WTC11 (cell line): ENCODE measurements around the gene YWHAH. TPM values are rescaled to one million over a fixed set of nuclear protein-coding genes. Genes with fewer than 3 reads are reported as not detected.

Experiments used
- ATAC-seq: fragments of 200-7000 bp; cut with Tn5 transposase; 2 replicates; pipeline ENCODE4 v1.10.0; 2021; ENCODE audit warnings: mild to moderate bottlenecking, moderate library complexity
- CTCF ChIA-PET: fragments of 300-600 bp; sonication (Branson Sonifier 250); formaldehyde crosslinking; loops from one replicate; lab custom pipeline; 2021; ENCODE audit warnings: antibody characterized with exemption; lab: Charles Lee
- POLR2A ChIA-PET: fragments of 350-600 bp; sonication (Branson Sonifier 250); formaldehyde crosslinking; loops from one replicate; lab custom pipeline; 2021; ENCODE audit warnings: antibody characterized with exemption; lab: Charles Lee
- DNase-seq: peaks from one replicate; pipeline ENCODE4 v3.0.0; 2021; ENCODE audit warnings: low spot score
- H3K27ac Mint-ChIP-seq: 2 replicates; pipeline ENCODE4 v1.8.0; 2021; ENCODE audit warnings: mixed read lengths
- H3K27me3 Mint-ChIP-seq: 2 replicates; pipeline ENCODE4 v1.8.0; 2021; ENCODE audit warnings: low read depth, mild to moderate bottlenecking, moderate library complexity, mixed read lengths
- H3K36me3 Mint-ChIP-seq: 2 replicates; pipeline ENCODE4 v1.8.0; 2021; ENCODE audit warnings: mixed read lengths
- H3K4me1 Mint-ChIP-seq: 2 replicates; pipeline ENCODE4 v1.8.0; 2022; ENCODE audit warnings: mixed read lengths
- H3K4me3 Mint-ChIP-seq: 2 replicates; pipeline ENCODE4 v1.8.0; 2021; ENCODE audit warnings: mild to moderate bottlenecking, moderate library complexity, mixed read lengths
- H3K9me3 Mint-ChIP-seq: 2 replicates; pipeline ENCODE4 v1.8.0; 2021; ENCODE audit warnings: mixed read lengths
- ARID4B ChIP-seq: sonication (generic); formaldehyde crosslinking; IDR thresholded peaks from 2 replicates; pipeline ENCODE4 v1.8.0; 2023; ENCODE audit warnings: missing genetic modification reagents, mild to moderate bottlenecking, borderline replicate concordance
- E2F1 ChIP-seq: sonication (generic); formaldehyde crosslinking; IDR thresholded peaks from 2 replicates; pipeline ENCODE4 v1.8.0; 2022; ENCODE audit warnings: mild to moderate bottlenecking, missing genetic modification reagents
- E2F5 ChIP-seq: sonication (generic); formaldehyde crosslinking; IDR thresholded peaks from 2 replicates; pipeline ENCODE4 v1.8.1; 2022; ENCODE audit warnings: mild to moderate bottlenecking, moderate library complexity, missing genetic modification reagents
- ELF4 ChIP-seq: sonication (generic); formaldehyde crosslinking; IDR thresholded peaks from 2 replicates; pipeline ENCODE4 v1.8.1; 2022; ENCODE audit warnings: low read depth, mild to moderate bottlenecking, moderate library complexity, missing genetic modification reagents
- ETV6 ChIP-seq: sonication (generic); formaldehyde crosslinking; IDR thresholded peaks from 2 replicates; pipeline ENCODE4 v1.8.1; 2022; ENCODE audit warnings: mild to moderate bottlenecking, missing genetic modification reagents
- FOXJ3 ChIP-seq: sonication (generic); formaldehyde crosslinking; IDR thresholded peaks from 2 replicates; pipeline ENCODE4 v1.9.0; 2021; ENCODE audit warnings: missing genetic modification reagents, mild to moderate bottlenecking, borderline replicate concordance
- MXD4 ChIP-seq: fragments of 250-450 bp; sonication (Bioruptor Pico); IDR thresholded peaks from 2 replicates; pipeline ENCODE4 v1.8.0; 2021; ENCODE audit warnings: mild to moderate bottlenecking, moderate library complexity, borderline replicate concordance
- MYBL2 ChIP-seq: sonication (generic); formaldehyde crosslinking; IDR thresholded peaks from 2 replicates; pipeline ENCODE4 v1.8.1; 2023; ENCODE audit warnings: mild to moderate bottlenecking, moderate library complexity, missing genetic modification reagents
- NFATC4 ChIP-seq: fragments of 250-450 bp; sonication (Bioruptor Pico); IDR thresholded peaks from 2 replicates; pipeline ENCODE4 v1.9.0; 2021; ENCODE audit warnings: mild to moderate bottlenecking
- SMAD4 ChIP-seq: sonication (generic); formaldehyde crosslinking; IDR thresholded peaks from 2 replicates; pipeline ENCODE4 v1.8.0; 2022; ENCODE audit warnings: mild to moderate bottlenecking, missing genetic modification reagents
- SP1 ChIP-seq: sonication (generic); formaldehyde crosslinking; conservative IDR thresholded peaks from 2 replicates; pipeline ENCODE4 v1.8.1; 2022; ENCODE audit warnings: missing genetic modification reagents
- TCF7 ChIP-seq: sonication (generic); formaldehyde crosslinking; IDR thresholded peaks from 2 replicates; pipeline ENCODE4 v1.8.0; 2022; ENCODE audit warnings: mild to moderate bottlenecking, low read depth, missing genetic modification reagents, moderate library complexity
- TEAD4 ChIP-seq: sonication (generic); formaldehyde crosslinking; IDR thresholded peaks from 2 replicates; pipeline ENCODE4 v1.8.0; 2022; ENCODE audit warnings: mild to moderate bottlenecking, missing genetic modification reagents
- ZMAT4 ChIP-seq: fragments of 250-450 bp; sonication (Bioruptor Pico); IDR thresholded peaks from 2 replicates; pipeline ENCODE4 v1.9.0; 2021; ENCODE audit warnings: mild to moderate bottlenecking
- ZNF671 ChIP-seq: fragments of 250-450 bp; sonication (Bioruptor Pico); IDR thresholded peaks from 2 replicates; pipeline ENCODE4 v1.8.0; 2021; ENCODE audit warnings: mild to moderate bottlenecking
- total RNA-seq: library from RNA; stranded (reverse); gene quantifications from 3 replicates; pipeline ENCODE4 v1.2.3, GENCODE V29; 2021
- TF ChIP-seq, protein P1 (sequence below): fragments of 250-450 bp; sonication (Bioruptor Pico); IDR thresholded peaks from 2 replicates; pipeline ENCODE4 v1.9.0; 2021; ENCODE audit warnings: mild to moderate bottlenecking
- TF ChIP-seq, protein P2 (sequence below): sonication (generic); formaldehyde crosslinking; conservative IDR thresholded peaks from 2 replicates; pipeline ENCODE4 v1.8.1; 2023; ENCODE audit warnings: mild to moderate bottlenecking, low read depth, missing genetic modification reagents, moderate library complexity
- TF ChIP-seq, protein P3 (sequence below): sonication (generic); formaldehyde crosslinking; IDR thresholded peaks from 2 replicates; pipeline ENCODE4 v1.8.1; 2022; ENCODE audit warnings: low read depth, missing genetic modification reagents, borderline replicate concordance
- TF ChIP-seq, protein P4 (sequence below): fragments of 200-600 bp; IDR thresholded peaks from 2 replicates; pipeline ENCODE4 v1.8.0; 2022; ENCODE audit warnings: antibody characterized with exemption

Gene YWHAH
- total RNA-seq, 1 experiment from 2014 or later: 203 TPM

DNA sequence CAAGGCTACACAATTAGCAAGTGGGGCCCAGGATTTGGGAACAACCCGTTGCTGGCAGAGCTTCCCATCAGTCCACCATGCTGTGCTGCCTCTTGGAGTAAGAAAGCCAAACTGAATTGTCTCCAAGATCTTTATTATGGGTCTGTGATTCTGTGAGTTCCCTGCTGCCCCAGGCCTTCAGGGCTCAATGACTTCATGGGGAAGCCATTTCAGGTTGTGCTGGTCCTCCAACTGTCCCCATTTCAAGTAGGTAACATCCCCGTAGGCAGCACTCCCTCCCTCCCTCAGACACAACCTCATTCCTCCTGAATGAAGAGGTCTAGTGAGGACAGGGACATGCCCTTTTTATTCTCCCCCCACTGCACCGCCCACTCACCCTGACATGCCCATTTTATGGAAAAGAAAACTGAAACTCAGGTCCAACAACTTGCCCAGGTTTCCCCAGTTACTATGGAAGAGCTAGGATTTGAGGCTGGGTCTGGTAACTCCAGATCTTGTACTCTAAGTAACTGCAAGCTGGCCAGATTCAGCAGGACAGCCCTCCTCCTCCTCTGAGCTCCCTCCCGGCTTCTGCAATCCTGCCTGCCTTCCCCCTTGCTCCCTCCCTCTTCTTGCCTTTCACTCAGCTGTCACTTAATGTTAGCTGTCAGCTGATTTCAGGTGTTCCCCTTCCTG is 8.2 kb upstream of the YWHAH start:
- no peak for TF ChIP-seq SP1 (CRISPR knock-in tag)
- TF ChIP-seq E2F5: no peak
- TF ChIP-seq, protein P1, sequence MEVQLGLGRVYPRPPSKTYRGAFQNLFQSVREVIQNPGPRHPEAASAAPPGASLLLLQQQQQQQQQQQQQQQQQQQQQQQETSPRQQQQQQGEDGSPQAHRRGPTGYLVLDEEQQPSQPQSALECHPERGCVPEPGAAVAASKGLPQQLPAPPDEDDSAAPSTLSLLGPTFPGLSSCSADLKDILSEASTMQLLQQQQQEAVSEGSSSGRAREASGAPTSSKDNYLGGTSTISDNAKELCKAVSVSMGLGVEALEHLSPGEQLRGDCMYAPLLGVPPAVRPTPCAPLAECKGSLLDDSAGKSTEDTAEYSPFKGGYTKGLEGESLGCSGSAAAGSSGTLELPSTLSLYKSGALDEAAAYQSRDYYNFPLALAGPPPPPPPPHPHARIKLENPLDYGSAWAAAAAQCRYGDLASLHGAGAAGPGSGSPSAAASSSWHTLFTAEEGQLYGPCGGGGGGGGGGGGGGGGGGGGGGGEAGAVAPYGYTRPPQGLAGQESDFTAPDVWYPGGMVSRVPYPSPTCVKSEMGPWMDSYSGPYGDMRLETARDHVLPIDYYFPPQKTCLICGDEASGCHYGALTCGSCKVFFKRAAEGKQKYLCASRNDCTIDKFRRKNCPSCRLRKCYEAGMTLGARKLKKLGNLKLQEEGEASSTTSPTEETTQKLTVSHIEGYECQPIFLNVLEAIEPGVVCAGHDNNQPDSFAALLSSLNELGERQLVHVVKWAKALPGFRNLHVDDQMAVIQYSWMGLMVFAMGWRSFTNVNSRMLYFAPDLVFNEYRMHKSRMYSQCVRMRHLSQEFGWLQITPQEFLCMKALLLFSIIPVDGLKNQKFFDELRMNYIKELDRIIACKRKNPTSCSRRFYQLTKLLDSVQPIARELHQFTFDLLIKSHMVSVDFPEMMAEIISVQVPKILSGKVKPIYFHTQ (CRISPR knock-in tag): no peak
- TF ChIP-seq NFATC4 (CRISPR knock-in tag): no peak
- no peak for TF ChIP-seq FOXJ3 (CRISPR knock-in tag)
- TF ChIP-seq, protein P2, sequence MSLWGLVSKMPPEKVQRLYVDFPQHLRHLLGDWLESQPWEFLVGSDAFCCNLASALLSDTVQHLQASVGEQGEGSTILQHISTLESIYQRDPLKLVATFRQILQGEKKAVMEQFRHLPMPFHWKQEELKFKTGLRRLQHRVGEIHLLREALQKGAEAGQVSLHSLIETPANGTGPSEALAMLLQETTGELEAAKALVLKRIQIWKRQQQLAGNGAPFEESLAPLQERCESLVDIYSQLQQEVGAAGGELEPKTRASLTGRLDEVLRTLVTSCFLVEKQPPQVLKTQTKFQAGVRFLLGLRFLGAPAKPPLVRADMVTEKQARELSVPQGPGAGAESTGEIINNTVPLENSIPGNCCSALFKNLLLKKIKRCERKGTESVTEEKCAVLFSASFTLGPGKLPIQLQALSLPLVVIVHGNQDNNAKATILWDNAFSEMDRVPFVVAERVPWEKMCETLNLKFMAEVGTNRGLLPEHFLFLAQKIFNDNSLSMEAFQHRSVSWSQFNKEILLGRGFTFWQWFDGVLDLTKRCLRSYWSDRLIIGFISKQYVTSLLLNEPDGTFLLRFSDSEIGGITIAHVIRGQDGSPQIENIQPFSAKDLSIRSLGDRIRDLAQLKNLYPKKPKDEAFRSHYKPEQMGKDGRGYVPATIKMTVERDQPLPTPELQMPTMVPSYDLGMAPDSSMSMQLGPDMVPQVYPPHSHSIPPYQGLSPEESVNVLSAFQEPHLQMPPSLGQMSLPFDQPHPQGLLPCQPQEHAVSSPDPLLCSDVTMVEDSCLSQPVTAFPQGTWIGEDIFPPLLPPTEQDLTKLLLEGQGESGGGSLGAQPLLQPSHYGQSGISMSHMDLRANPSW (CRISPR knock-in tag): no peak
- TF ChIP-seq MXD4: no peak
- TF ChIP-seq ARID4B (CRISPR knock-in tag): no peak
- no peak for TF ChIP-seq ELF4 (CRISPR knock-in tag)
- no peak for TF ChIP-seq ZMAT4 (CRISPR knock-in tag)
- no peak for TF ChIP-seq ETV6 (CRISPR knock-in tag)
- TF ChIP-seq, protein P3, sequence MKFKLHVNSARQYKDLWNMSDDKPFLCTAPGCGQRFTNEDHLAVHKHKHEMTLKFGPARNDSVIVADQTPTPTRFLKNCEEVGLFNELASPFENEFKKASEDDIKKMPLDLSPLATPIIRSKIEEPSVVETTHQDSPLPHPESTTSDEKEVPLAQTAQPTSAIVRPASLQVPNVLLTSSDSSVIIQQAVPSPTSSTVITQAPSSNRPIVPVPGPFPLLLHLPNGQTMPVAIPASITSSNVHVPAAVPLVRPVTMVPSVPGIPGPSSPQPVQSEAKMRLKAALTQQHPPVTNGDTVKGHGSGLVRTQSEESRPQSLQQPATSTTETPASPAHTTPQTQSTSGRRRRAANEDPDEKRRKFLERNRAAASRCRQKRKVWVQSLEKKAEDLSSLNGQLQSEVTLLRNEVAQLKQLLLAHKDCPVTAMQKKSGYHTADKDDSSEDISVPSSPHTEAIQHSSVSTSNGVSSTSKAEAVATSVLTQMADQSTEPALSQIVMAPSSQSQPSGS (CRISPR knock-in tag): no peak
- TF ChIP-seq SMAD4 (CRISPR knock-in tag): no peak
- TF ChIP-seq MYBL2: no peak
- TF ChIP-seq, protein P4, sequence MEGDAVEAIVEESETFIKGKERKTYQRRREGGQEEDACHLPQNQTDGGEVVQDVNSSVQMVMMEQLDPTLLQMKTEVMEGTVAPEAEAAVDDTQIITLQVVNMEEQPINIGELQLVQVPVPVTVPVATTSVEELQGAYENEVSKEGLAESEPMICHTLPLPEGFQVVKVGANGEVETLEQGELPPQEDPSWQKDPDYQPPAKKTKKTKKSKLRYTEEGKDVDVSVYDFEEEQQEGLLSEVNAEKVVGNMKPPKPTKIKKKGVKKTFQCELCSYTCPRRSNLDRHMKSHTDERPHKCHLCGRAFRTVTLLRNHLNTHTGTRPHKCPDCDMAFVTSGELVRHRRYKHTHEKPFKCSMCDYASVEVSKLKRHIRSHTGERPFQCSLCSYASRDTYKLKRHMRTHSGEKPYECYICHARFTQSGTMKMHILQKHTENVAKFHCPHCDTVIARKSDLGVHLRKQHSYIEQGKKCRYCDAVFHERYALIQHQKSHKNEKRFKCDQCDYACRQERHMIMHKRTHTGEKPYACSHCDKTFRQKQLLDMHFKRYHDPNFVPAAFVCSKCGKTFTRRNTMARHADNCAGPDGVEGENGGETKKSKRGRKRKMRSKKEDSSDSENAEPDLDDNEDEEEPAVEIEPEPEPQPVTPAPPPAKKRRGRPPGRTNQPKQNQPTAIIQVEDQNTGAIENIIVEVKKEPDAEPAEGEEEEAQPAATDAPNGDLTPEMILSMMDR: no peak
- TF ChIP-seq TEAD4: no peak
- TF ChIP-seq E2F1 (CRISPR knock-in tag): no peak
- TF ChIP-seq TCF7 (CRISPR knock-in tag): no peak
- TF ChIP-seq ZNF671 (CRISPR knock-in tag): no peak
- no peaks in the 10 kb centered on the region for H3K27me3 Mint-ChIP-seq
- ChIA-PET CTCF (interaction anchor here (0.8 to 1.7 kb wide), 2 partner anchors 28 to 34 kb away, joined by 3 to 9 read pairs; no protein-coding TSS in a partner anchor), POLR2A (interaction anchor here (0.7 kb wide), 1 partner anchor 14 kb away, joined by 3 read pairs; no protein-coding TSS in a partner anchor)
- DNase-seq: no peak
- H3K36me3 Mint-ChIP-seq: no peaks in the 10 kb centered on the region
- no peaks in the 10 kb centered on the region for H3K9me3 Mint-ChIP-seq
- no peak overlapping the region for H3K27ac Mint-ChIP-seq
- H3K4me1 Mint-ChIP-seq: peaks cover 12% of the 10 kb centered on the region
- ATAC-seq: no peak
- no peak overlapping the region for H3K4me3 Mint-ChIP-seq
